Measurements from ENCODE around the gene TANGO6.

Gene TANGO6

GRCh38 chr16:69036399-69037091, 193.2 kb downstream of the TANGO6 start:
- Histone ChIP-seq H2BK15ac (ENCODE audit: low read depth, poor library complexity, severe bottlenecking) (no peak overlapping the region), H2BK120ac (ENCODE audit: low read depth, low read length) (no peak overlapping the region), H3K9me3 (ENCODE audit: control insufficient read depth, low read length) (peaks cover 2% of the 10 kb centered on the region), H3K27me3 (ENCODE audit: control insufficient read depth in 1 of 2, insufficient read depth in 1 of 2, low read length in 2 of 2) (no peaks in the 10 kb centered on the region), H3K36me3 (ENCODE audit: control insufficient read depth in 1 of 2, insufficient read depth in 2 of 2, low read depth in 1 of 2, low read length in 2 of 2) (peaks cover 6 to 14% of the 10 kb centered on the region in 2 experiments), H3K4me3 (ENCODE audit: insufficient read depth in 1 of 2, low read depth in 1 of 2, low read length in 2 of 2) (no peak overlapping the region), H3K14ac (ENCODE audit: low read length in 2 of 2) (no peak overlapping the region), H2AK5ac (ENCODE audit: low read length, severe bottlenecking) (no peak overlapping the region), H3K4me2 (ENCODE audit: low read length, poor library complexity, severe bottlenecking) (no peak overlapping the region), H3K4me1 (ENCODE audit: control insufficient read depth, insufficient read depth, low read depth, low read length) (peaks cover 3% of the 10 kb centered on the region), H3K79me1 (replicated peaks; ENCODE audit: low read length, poor library complexity, severe bottlenecking) (no peaks in the 10 kb centered on the region), H3K27ac (ENCODE audit: low read length, poor library complexity, severe bottlenecking) (no peak overlapping the region), H2AFZ (ENCODE audit: low read depth, low read length) (no peak overlapping the region), H3K4ac (ENCODE audit: low read depth in 1 of 2, low read length in 2 of 2) (no peak overlapping the region), H4K91ac (ENCODE audit: low read length) (no peak overlapping the region), H3K18ac (ENCODE audit: low read depth in 1 of 2, low read length in 2 of 2) (no peak overlapping the region), H3K23ac (ENCODE audit: low read length in 2 of 2) (no peak overlapping the region), H4K8ac (ENCODE audit: low read length) (no peak overlapping the region), H3K9ac (ENCODE audit: low read length) (no peak overlapping the region), H2BK12ac (ENCODE audit: low read length in 2 of 2) (no peak overlapping the region), H2BK5ac (ENCODE audit: low read depth, low read length, poor library complexity, severe bottlenecking) (no peak overlapping the region)
- DNase-seq: no peak
- 98% methylated on average over 11 of the region's 12 CpGs for WGBS

DNA sequence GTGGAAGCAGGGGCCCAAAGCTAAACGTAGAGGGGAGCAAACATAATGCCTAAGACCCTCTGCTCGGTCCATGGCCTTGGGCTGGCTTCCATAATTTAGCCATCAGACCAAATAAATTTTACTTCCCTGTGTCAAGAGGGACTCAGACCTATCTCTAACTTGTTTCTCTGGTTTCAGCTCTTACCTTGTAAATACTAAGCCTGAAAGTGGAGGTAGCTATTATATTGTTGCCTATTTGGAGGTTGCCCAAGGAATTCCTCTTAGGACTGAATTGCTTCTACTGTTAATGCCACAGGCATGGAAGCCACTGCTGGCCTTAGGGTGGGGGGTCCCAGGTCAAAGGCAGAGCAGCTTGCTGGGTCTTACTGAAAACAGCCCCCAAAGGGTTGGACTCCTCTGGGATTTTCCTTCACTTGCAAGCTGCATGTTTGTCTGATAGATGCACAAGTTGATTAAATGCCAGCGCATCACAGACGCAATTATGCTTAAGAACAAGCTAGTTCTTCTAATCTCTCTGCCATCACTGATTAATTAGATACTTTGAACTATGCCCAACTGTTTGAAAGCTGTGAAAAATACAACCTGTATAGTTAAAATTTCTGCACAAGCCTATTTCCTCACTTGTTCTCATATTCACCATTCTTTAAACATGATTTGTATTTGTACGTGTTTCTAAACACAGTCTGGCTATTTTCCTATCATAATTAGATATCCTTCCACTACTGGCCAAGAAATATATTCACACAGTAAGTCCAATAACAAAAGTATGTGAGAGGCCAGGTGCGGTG, 194.2 kb downstream of the TANGO6 start:
- WGBS: 100% methylated on average over 4 of the region's 6 CpGs
- no peak overlapping the region for H2BK15ac ChIP-seq (ENCODE audit: low read depth, poor library complexity, severe bottlenecking)
- no peak overlapping the region for H2BK12ac ChIP-seq (ENCODE audit: low read length in 2 of 2)
- H4K8ac ChIP-seq (ENCODE audit: low read length): no peak overlapping the region
- H3K18ac ChIP-seq (ENCODE audit: low read depth in 1 of 2, low read length in 2 of 2): no peak overlapping the region
- H3K79me1 ChIP-seq (replicated peaks; ENCODE audit: low read length, poor library complexity, severe bottlenecking): no peaks in the 10 kb centered on the region
- no peak overlapping the region for H3K4me2 ChIP-seq (ENCODE audit: low read length, poor library complexity, severe bottlenecking)
- H3K4me1 ChIP-seq (ENCODE audit: control insufficient read depth, insufficient read depth, low read depth, low read length): no peaks in the 10 kb centered on the region
- no peak overlapping the region for H3K27ac ChIP-seq (ENCODE audit: low read length, poor library complexity, severe bottlenecking)
- no peak overlapping the region for H3K14ac ChIP-seq (ENCODE audit: low read length in 2 of 2)
- no peak overlapping the region for H2BK120ac ChIP-seq (ENCODE audit: low read depth, low read length)
- H4K91ac ChIP-seq (ENCODE audit: low read length): no peak overlapping the region
- H2AK5ac ChIP-seq (ENCODE audit: low read length, severe bottlenecking): no peak overlapping the region
- no peak overlapping the region for H3K23ac ChIP-seq (ENCODE audit: low read length in 2 of 2)
- H3K27me3 ChIP-seq (ENCODE audit: control insufficient read depth in 1 of 2, insufficient read depth in 1 of 2, low read length in 2 of 2): no peaks in the 10 kb centered on the region
- H2AFZ ChIP-seq (ENCODE audit: low read depth, low read length): no peak overlapping the region
- peaks cover 7% of the 10 kb centered on the region for H3K9me3 ChIP-seq (ENCODE audit: control insufficient read depth, low read length)
- DNase-seq: no peak
- no peak overlapping the region for H3K4me3 ChIP-seq (ENCODE audit: insufficient read depth in 1 of 2, low read depth in 1 of 2, low read length in 2 of 2)
- H2BK5ac ChIP-seq (ENCODE audit: low read depth, low read length, poor library complexity, severe bottlenecking): no peak overlapping the region
- no peak overlapping the region for H3K9ac ChIP-seq (ENCODE audit: low read length)
- no peak overlapping the region for H3K4ac ChIP-seq (ENCODE audit: low read depth in 1 of 2, low read length in 2 of 2)
- peaks cover 6 to 24% of the 10 kb centered on the region in 2 experiments for H3K36me3 ChIP-seq (ENCODE audit: control insufficient read depth in 1 of 2, insufficient read depth in 2 of 2, low read depth in 1 of 2, low read length in 2 of 2)

DNA sequence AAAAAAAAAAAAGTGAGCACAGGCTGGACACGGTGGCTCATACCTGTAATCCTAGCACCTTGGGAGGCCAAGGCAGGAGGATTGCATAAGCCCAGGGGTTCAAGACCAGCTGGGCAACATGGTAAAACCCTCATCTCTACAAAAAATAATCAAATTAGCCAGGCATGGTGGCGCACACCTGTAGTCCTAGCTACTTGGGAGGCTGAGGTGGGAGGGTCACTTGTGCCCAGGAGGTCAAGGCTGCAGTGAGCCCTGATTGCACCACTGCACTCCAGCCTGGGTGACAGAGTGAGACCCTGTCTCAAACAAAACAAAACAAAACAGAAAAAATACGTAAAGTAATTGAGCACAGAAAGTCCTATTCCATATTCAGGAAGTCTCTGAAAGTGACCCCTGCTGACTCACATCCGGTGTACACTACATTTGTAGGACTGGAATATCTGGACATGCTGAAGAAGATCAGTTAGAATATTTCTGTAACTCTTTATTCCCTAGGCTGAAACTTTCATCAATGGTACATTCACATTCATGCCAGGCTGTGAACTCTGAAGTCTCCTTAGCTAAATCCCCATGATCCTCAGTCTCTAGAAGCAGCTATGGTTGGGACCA, 196.1 kb downstream of the TANGO6 start:
- Histone ChIP-seq H3K4me2 (ENCODE audit: low read length, poor library complexity, severe bottlenecking) (no peak overlapping the region), H3K4ac (ENCODE audit: low read depth in 1 of 2, low read length in 2 of 2) (no peak overlapping the region), H3K4me3 (ENCODE audit: insufficient read depth in 1 of 2, low read depth in 1 of 2, low read length in 2 of 2) (no peak overlapping the region), H2BK120ac (ENCODE audit: low read depth, low read length) (no peak overlapping the region), H4K8ac (ENCODE audit: low read length) (peak overlapping the region; percentile 15), H2BK15ac (ENCODE audit: low read depth, poor library complexity, severe bottlenecking) (no peak overlapping the region), H2AFZ (ENCODE audit: low read depth, low read length) (no peak overlapping the region), H2AK5ac (ENCODE audit: low read length, severe bottlenecking) (no peak overlapping the region), H3K36me3 (ENCODE audit: control insufficient read depth in 1 of 2, insufficient read depth in 2 of 2, low read depth in 1 of 2, low read length in 2 of 2) (peaks cover 3 to 32% of the 10 kb centered on the region in 2 experiments), H2BK12ac (ENCODE audit: low read length in 2 of 2) (no peak overlapping the region), H3K18ac (ENCODE audit: low read depth in 1 of 2, low read length in 2 of 2) (no peak overlapping the region), H3K4me1 (ENCODE audit: control insufficient read depth, insufficient read depth, low read depth, low read length) (no peaks in the 10 kb centered on the region), H3K9me3 (ENCODE audit: control insufficient read depth, low read length) (peaks cover 7% of the 10 kb centered on the region), H3K9ac (ENCODE audit: low read length) (no peak overlapping the region), H3K27me3 (ENCODE audit: control insufficient read depth in 1 of 2, insufficient read depth in 1 of 2, low read length in 2 of 2) (no peaks in the 10 kb centered on the region), H4K91ac (ENCODE audit: low read length) (no peak overlapping the region), H2BK5ac (ENCODE audit: low read depth, low read length, poor library complexity, severe bottlenecking) (no peak overlapping the region), H3K27ac (ENCODE audit: low read length, poor library complexity, severe bottlenecking) (no peak overlapping the region), H3K79me1 (replicated peaks; ENCODE audit: low read length, poor library complexity, severe bottlenecking) (no peaks in the 10 kb centered on the region), H3K14ac (ENCODE audit: low read length in 2 of 2) (no peak overlapping the region), H3K23ac (ENCODE audit: low read length in 2 of 2) (no peak overlapping the region)
- peak; percentile 44 for DNase-seq
- WGBS: 69% methylated on average over 2 of the region's 4 CpGs

Measured in mesenchymal stem cell (in vitro differentiated cells and primary cell).